ENCODE data around the gene DCD. TPM values are rescaled to one million over a fixed set of nuclear protein-coding genes. Genes with fewer than 3 reads are reported as not detected.
A peak's percentile ranks its signal among the peaks of the same experiment; 100 is the strongest.

The DCD gene
- total and polyA plus RNA-seq, 7 experiments from 2014 or later, result not detected

DNA sequence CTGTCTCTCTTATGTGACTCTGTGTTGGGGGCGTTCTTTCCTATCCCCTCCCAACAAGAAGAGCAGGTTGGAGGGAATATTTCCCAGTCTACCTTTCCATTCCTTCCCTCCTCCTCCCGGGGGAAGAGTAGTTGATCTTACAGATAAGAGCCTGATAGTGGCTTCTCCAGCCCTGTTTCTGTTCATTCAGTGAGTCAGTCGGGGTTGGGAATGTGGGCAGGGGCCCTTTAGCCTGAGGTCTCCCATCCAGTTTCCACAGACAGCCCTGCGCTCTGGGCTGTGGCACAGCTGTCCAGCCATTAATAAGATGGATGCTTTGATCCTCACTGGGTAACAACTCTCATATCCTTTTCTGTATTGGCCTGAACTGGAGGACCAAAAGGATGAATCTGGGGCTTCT, 41.6 kb downstream of the DCD start:
- DNase-seq (no peak), ATAC-seq (no peak)
- no peaks in the 10 kb centered on the region for H3K36me3 ChIP-seq (ENCODE audit: control insufficient read depth in 2 of 3, insufficient read depth in 3 of 3, low read length in 3 of 3)
- no peaks in the 10 kb centered on the region for H3K27me3 ChIP-seq (ENCODE audit: control insufficient read depth in 2 of 2, insufficient read depth in 2 of 2, low read length in 2 of 2)
- Mint-ChIP-seq H3K4me1 (peaks cover 0 to 8% (median 7%) of the 10 kb centered on the region in 7 donors), H3K36me3 (no peaks in the 10 kb centered on the region), H3K27ac (no peak overlapping the region), H3K9me3 (no peaks in the 10 kb centered on the region), H3K27me3 (peaks cover 0 to 23% (median 13%) of the 10 kb centered on the region in 5 donors), H3K4me3 (no peak overlapping the region)
- ChIA-PET CTCF (interaction anchor here (0.6 to 0.8 kb wide), 2 partner anchors 130 to 366 kb away, joined by 3 read pairs; no protein-coding TSS in a partner anchor), POLR2A (no interaction called here)
- intact Hi-C loops (cut with micrococcal nuclease), result loop anchor here in 1 of 2 donors (10.0 kb wide), 1 partner anchor 388 kb away; no protein-coding TSS in a partner anchor
- no peaks in the 10 kb centered on the region for H3K4me1 ChIP-seq (ENCODE audit: control insufficient read depth in 2 of 2, insufficient read depth in 2 of 2, low read length in 2 of 2)
- H3K9me3 ChIP-seq (ENCODE audit: control insufficient read depth in 2 of 3, low read length in 3 of 3), result no peaks in the 10 kb centered on the region
- H3K27ac ChIP-seq (ENCODE audit: low read depth, low read length), result no peak overlapping the region
- no peak overlapping the region for H3K4me3 ChIP-seq (ENCODE audit: low read length)

GRCh38 chr12:54605138-54605970, 42.8 kb downstream of the DCD start:
- Histone ChIP-seq H3K27me3 (ENCODE audit: control insufficient read depth in 2 of 2, insufficient read depth in 2 of 2, low read length in 2 of 2) (no peaks in the 10 kb centered on the region), H3K27ac (ENCODE audit: low read depth, low read length) (no peak overlapping the region), H3K36me3 (ENCODE audit: control insufficient read depth in 2 of 3, insufficient read depth in 3 of 3, low read length in 3 of 3) (no peaks in the 10 kb centered on the region), H3K4me3 (ENCODE audit: low read length) (no peak overlapping the region), H3K4me1 (ENCODE audit: control insufficient read depth in 2 of 2, insufficient read depth in 2 of 2, low read length in 2 of 2) (no peaks in the 10 kb centered on the region), H3K9me3 (ENCODE audit: control insufficient read depth in 2 of 3, low read length in 3 of 3) (no peaks in the 10 kb centered on the region)
- ATAC-seq (no peak), DNase-seq (no peak)
- intact Hi-C loops (cut with micrococcal nuclease), result loop anchor here in 1 of 2 donors (10.0 kb wide), 1 partner anchor 389 kb away; no protein-coding TSS in a partner anchor
- ChIA-PET CTCF (interaction anchor here (0.8 kb wide), 1 partner anchor 367 kb away, joined by 3 read pairs; no protein-coding TSS in a partner anchor), POLR2A (no interaction called here)
- no peak overlapping the region for H3K4me3 Mint-ChIP-seq
- peaks cover 0 to 8% (median 7%) of the 10 kb centered on the region in 7 donors for H3K4me1 Mint-ChIP-seq
- H3K9me3 Mint-ChIP-seq, result no peaks in the 10 kb centered on the region
- peak overlapping the region in 1 of 9 donors; percentile 27 for H3K27ac Mint-ChIP-seq
- H3K27me3 Mint-ChIP-seq, result peaks cover 0 to 19% (median 6%) of the 10 kb centered on the region in 5 donors
- no peaks in the 10 kb centered on the region for H3K36me3 Mint-ChIP-seq

DNA sequence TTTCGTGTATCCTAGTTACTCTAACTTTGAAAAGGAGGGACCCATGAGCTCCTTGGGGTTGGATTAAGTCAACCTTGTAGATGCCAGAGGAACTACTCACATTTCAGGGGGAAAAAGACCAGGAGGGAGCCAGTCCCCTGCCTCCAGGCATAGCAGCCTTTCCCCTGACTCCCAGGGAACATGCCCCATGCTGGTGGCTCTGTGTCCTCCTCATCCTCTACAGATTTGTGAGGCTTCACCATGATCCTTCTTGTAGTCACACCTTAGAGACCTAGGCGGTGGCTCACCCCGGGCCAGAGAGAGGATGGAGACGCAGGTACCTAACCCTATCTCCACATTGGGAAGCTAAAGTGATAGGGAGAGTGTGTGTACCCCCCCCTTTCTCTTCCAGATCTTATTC, 43.7 kb downstream of the DCD start:
- Mint-ChIP-seq H3K27ac (no peak overlapping the region), H3K4me1 (peaks cover 0 to 8% (median 7%) of the 10 kb centered on the region in 7 donors), H3K36me3 (no peaks in the 10 kb centered on the region), H3K4me3 (no peak overlapping the region), H3K27me3 (peaks cover 0 to 24% (median 6%) of the 10 kb centered on the region in 5 donors), H3K9me3 (no peaks in the 10 kb centered on the region)
- Histone ChIP-seq H3K36me3 (ENCODE audit: control insufficient read depth in 2 of 3, insufficient read depth in 3 of 3, low read length in 3 of 3) (no peaks in the 10 kb centered on the region), H3K27ac (ENCODE audit: low read depth, low read length) (no peak overlapping the region), H3K27me3 (ENCODE audit: control insufficient read depth in 2 of 2, insufficient read depth in 2 of 2, low read length in 2 of 2) (no peaks in the 10 kb centered on the region), H3K9me3 (ENCODE audit: control insufficient read depth in 2 of 3, low read length in 3 of 3) (no peaks in the 10 kb centered on the region), H3K4me3 (ENCODE audit: low read length) (no peak overlapping the region), H3K4me1 (ENCODE audit: control insufficient read depth in 2 of 2, insufficient read depth in 2 of 2, low read length in 2 of 2) (no peaks in the 10 kb centered on the region)
- no peak for DNase-seq
- POLR2A ChIA-PET, result no interaction called here
- intact Hi-C loops (cut with micrococcal nuclease), result loop anchor here in 1 of 2 donors (10.0 kb wide), 1 partner anchor 390 kb away; no protein-coding TSS in a partner anchor
- CTCF ChIA-PET, result interaction anchor here (1.2 to 1.3 kb wide), 2 partner anchors 11 to 388 kb away, joined by 6 read pairs; no protein-coding TSS in a partner anchor
- no peak for ATAC-seq

DNA sequence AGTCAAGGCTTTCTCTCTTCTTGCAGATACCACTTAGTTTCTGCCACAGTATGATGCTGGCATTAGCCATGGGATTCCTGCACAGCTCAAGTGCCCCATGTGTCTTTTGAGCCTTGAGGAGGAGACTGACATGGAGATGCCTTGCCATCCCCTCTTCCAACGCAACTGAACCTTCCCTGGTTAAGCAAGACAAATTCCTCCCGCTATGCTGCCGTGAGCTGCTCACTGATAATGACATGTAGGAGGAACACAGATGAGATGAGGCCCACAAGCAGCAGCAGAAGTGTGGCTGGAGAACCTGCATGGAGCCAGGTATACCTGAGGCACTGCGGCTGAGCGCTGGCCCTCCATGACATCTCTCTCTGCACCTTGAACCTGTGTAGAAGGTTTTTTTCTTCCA, 44.3 kb downstream of the DCD start:
- CTCF ChIA-PET, result interaction anchor here (1.1 to 1.3 kb wide), 3 partner anchors 11 to 468 kb away, joined by 3 to 6 read pairs (median 6); no protein-coding TSS in a partner anchor

DNA sequence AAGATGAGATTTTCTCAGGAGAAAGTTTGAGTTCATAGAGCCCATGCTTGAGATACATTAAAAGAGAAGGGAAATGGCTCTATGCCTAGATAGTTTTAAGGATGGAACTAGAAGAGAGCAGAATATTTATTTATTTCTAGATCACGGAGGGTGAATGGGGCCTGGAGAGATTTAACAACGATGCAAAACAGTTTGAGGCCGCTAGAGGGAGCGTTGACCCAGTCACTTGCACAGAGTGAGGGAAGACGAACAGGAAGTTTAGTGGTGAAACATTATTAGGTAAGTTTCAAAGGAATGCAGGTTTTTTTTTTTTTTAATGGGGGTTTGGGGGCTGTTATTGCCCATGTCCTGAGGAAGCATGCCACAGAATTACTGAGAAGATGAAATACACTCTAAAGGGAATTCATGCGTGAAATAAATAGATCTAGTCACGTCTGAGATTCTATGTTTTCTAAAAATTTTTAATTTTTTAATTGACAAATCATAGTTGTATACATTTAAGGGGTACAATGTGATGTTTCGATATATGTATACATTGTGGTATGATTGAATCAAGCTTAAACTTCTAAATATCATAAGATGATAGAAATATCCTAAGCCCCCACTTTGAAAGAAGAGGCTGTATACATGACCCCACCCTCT, 44.9 kb downstream of the DCD start:
- peak overlapping the region in 1 of 10 donors; percentile 49 for H3K4me3 Mint-ChIP-seq
- H3K27me3 ChIP-seq (ENCODE audit: control insufficient read depth in 2 of 2, insufficient read depth in 2 of 2, low read length in 2 of 2), result no peaks in the 10 kb centered on the region
- peak overlapping the region in 2 of 9 donors; percentile 5 to 33 for H3K27ac Mint-ChIP-seq
- no peaks in the 10 kb centered on the region for H3K9me3 ChIP-seq (ENCODE audit: control insufficient read depth in 2 of 3, low read length in 3 of 3)
- no peaks in the 10 kb centered on the region for H3K36me3 ChIP-seq (ENCODE audit: control insufficient read depth in 2 of 3, insufficient read depth in 3 of 3, low read length in 3 of 3)
- ATAC-seq, result peak; percentile 93
- no peaks in the 10 kb centered on the region for H3K4me1 ChIP-seq (ENCODE audit: control insufficient read depth in 2 of 2, insufficient read depth in 2 of 2, low read length in 2 of 2)
- no peak overlapping the region for H3K4me3 ChIP-seq (ENCODE audit: low read length)
- peaks cover 0 to 32% (median 12%) of the 10 kb centered on the region in 5 donors for H3K27me3 Mint-ChIP-seq
- no peaks in the 10 kb centered on the region for H3K36me3 Mint-ChIP-seq
- ChIA-PET POLR2A (no interaction called here), CTCF (interaction anchor here (1.1 to 1.3 kb wide), 3 partner anchors 10 to 469 kb away, joined by 3 to 6 read pairs (median 6); no protein-coding TSS in a partner anchor)
- H3K27ac ChIP-seq (ENCODE audit: low read depth, low read length), result no peak overlapping the region
- no peaks in the 10 kb centered on the region for H3K9me3 Mint-ChIP-seq
- DNase-seq, result peak in 8 of 9 donors; percentile 20 to 68 (median 57)
- peaks cover 0 to 8% (median 7%) of the 10 kb centered on the region in 7 donors for H3K4me1 Mint-ChIP-seq
- intact Hi-C loops (cut with micrococcal nuclease), result loop anchor here (1.0 to 10.0 kb wide), 5 partner anchors 56 to 540 kb away; no protein-coding TSS in a partner anchor

More for the DNA sequence above, 44.3 kb downstream of the DCD start:
- Mint-ChIP-seq H3K9me3 (no peaks in the 10 kb centered on the region), H3K4me1 (peaks cover 0 to 8% (median 7%) of the 10 kb centered on the region in 7 donors), H3K27me3 (peaks cover 0 to 29% (median 12%) of the 10 kb centered on the region in 5 donors), H3K36me3 (no peaks in the 10 kb centered on the region), H3K27ac (no peak overlapping the region), H3K4me3 (no peak overlapping the region)
- intact Hi-C loops (cut with micrococcal nuclease), result loop anchor here (1.0 to 10.0 kb wide), 5 partner anchors 55 to 539 kb away; no protein-coding TSS in a partner anchor
- no peaks in the 10 kb centered on the region for H3K36me3 ChIP-seq (ENCODE audit: control insufficient read depth in 2 of 3, insufficient read depth in 3 of 3, low read length in 3 of 3)
- DNase-seq, result no peak
- H3K27ac ChIP-seq (ENCODE audit: low read depth, low read length), result no peak overlapping the region
- H3K27me3 ChIP-seq (ENCODE audit: control insufficient read depth in 2 of 2, insufficient read depth in 2 of 2, low read length in 2 of 2), result no peaks in the 10 kb centered on the region
- ATAC-seq, result no peak
- H3K4me3 ChIP-seq (ENCODE audit: low read length), result no peak overlapping the region
- POLR2A ChIA-PET, result no interaction called here
- H3K9me3 ChIP-seq (ENCODE audit: control insufficient read depth in 2 of 3, low read length in 3 of 3), result no peaks in the 10 kb centered on the region
- H3K4me1 ChIP-seq (ENCODE audit: control insufficient read depth in 2 of 2, insufficient read depth in 2 of 2, low read length in 2 of 2), result no peaks in the 10 kb centered on the region

GRCh38 chr12:54602661-54603060, 45.5 kb downstream of the DCD start:
- DNase-seq (no peak), ATAC-seq (no peak)
- POLR2A ChIA-PET, result no interaction called here
- no peaks in the 10 kb centered on the region for H3K36me3 ChIP-seq (ENCODE audit: control insufficient read depth in 2 of 3, insufficient read depth in 3 of 3, low read length in 3 of 3)
- Mint-ChIP-seq H3K9me3 (no peaks in the 10 kb centered on the region), H3K27ac (no peak overlapping the region), H3K27me3 (peaks cover 0 to 28% (median 11%) of the 10 kb centered on the region in 5 donors), H3K4me3 (no peak overlapping the region), H3K36me3 (no peaks in the 10 kb centered on the region), H3K4me1 (peaks cover 0 to 8% (median 7%) of the 10 kb centered on the region in 7 donors)
- H3K4me3 ChIP-seq (ENCODE audit: low read length), result no peak overlapping the region
- H3K27ac ChIP-seq (ENCODE audit: low read depth, low read length), result no peak overlapping the region
- H3K4me1 ChIP-seq (ENCODE audit: control insufficient read depth in 2 of 2, insufficient read depth in 2 of 2, low read length in 2 of 2), result no peaks in the 10 kb centered on the region
- no peaks in the 10 kb centered on the region for H3K9me3 ChIP-seq (ENCODE audit: control insufficient read depth in 2 of 3, low read length in 3 of 3)
- no peaks in the 10 kb centered on the region for H3K27me3 ChIP-seq (ENCODE audit: control insufficient read depth in 2 of 2, insufficient read depth in 2 of 2, low read length in 2 of 2)
- intact Hi-C loops (cut with micrococcal nuclease), result loop anchor here (1.0 to 10.0 kb wide), 5 partner anchors 56 to 540 kb away; no protein-coding TSS in a partner anchor
- CTCF ChIA-PET, result interaction anchor here (0.8 to 1.1 kb wide), 2 partner anchors 9 to 469 kb away, joined by 3 read pairs; no protein-coding TSS in a partner anchor

Measured in naive thymus-derived CD4-positive, alpha-beta T cell (primary cell).